CD4-positive, alpha-beta T cell treated with Interleukin-15 for 4 hours (primary cell): Measurements from ENCODE around the gene NID1.
"Not testable (repeated sequence)": the region's sequence is repeated elsewhere in the genome, so short reads cannot be mapped to it uniquely, and the experiment has no call there.

Source experiments
- DNase-seq: peaks from one replicate; pipeline ENCODE4 v3.0.0-alpha.2; 2020; ENCODE audit warnings: low spot score

Gene NID1

DNA sequence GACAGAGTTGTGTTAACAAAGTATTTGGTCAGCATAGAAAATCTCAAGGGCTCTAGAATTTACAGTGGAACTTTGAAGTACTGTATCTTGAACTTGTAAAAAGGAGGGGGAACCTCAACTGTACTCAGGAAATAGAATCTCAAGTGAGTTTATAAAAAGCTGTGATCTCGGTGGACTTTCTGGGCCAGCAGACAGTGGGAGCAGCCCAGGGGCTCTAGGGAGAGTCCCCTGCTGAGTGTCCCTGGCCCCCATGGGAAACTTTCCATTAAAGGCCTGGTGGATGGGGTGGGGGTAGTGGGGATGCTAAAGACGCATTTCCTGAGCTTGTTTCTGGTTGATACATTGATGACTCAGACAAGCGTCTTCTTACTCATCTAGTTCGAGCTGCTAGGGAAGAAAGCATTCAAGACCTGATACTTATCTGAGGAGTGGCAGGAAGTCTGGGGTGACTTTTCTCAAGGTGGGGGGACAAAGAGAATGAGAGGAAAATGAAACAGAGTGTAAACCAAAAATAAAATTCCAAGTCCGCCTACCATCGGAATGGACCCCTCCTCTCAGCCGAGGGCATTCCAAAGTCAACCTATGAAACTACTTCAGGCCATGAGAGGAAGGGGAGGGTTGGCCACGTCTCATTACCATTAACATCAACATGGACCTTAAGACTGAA is 65.5 kb downstream of the NID1 start:
- peak; percentile 89 for DNase-seq

DNA sequence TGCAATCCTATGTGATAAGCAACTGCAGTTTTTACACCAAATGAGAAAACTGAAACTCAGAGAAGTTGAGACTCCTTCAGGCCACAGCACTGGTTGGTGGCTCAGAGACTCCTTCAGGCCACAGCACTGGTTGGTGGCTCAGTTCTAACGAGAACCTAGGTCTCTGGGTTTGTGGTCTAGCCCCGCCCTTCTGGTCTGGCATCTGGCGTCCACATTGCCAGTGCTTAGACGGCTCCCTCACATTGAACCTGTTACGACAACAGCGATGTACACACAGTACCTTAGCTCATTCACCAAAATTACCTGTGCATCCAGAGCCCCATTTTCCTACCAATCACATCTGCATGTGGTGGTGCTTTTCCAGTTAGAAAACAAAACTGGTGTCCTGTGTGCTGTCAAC is 66.1 kb downstream of the NID1 start:
- peak; percentile 70 for DNase-seq

DNA sequence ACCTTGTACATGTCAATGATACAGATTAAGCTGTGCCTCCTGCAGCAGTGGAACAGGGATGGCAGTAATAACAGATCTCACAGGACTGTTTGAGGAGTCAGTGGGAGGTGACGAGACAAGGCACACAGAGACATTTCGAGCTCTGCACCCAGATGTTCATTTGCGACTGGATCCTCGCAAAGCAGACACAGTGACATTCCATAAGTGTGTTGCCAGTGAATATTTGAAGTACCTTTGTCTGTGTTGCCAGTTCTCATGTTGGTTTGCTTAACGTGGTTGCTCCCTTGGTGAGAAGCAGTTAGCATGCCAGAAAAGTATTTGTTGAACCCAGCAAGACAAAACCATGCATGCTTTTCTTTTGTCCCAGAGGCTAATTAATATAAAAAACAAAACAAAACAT is 67.0 kb downstream of the NID1 start:
- no peak for DNase-seq

DNA sequence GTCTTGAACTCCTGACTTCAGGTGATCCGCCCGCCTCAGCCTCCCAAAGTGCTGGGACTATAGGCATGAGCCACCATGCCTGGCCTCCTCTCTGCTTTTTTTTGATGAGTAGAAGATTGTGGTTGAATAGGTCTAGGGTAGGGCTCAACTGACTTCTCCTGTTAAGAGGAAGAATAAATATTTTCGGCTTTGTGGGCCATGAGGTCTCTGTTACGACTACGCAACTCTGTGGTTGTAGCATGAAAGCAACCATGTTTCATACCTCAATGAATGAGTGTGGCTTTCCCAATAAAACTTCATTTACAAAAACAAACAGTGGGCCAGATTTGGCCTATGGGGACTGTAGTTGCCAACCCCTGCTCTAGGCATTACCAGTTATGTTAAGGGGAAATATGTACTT is 67.8 kb downstream of the NID1 start:
- DNase-seq = no peak

DNA sequence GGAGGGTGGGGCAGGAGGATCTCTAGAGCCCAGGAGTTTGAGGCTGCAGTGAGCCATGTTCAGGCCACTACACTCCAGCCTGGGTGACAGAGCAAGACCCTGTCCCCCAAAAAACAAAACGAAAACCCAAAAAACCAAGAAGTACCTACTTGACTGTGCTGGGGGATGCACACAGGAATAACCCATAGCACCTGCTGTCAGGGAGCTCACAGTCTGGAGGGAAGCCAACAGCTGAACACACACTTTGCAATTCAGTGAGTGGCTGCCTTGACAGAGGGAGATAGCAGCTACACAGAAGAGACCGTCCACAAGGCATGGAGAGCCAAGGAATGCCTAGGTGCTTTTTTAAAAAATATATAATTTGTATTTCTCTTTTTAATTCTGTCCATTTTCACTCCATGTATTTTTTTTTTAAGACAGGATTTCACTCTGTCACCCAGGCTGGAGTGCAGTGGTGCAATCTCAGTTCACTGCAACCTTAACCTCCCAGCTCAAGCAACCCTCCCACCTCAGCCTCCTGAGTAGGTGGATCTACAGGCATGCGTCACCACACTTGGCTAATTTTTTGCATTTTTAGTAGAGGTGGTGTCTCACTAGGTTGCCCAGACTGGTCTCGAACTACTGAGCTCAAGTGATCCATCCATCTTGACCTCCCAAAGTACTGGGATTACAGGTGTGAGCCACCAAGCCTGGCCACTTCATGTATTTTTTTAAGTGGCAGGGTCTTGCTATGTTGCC is 68.7 kb downstream of the NID1 start:
- no peak for DNase-seq

DNA sequence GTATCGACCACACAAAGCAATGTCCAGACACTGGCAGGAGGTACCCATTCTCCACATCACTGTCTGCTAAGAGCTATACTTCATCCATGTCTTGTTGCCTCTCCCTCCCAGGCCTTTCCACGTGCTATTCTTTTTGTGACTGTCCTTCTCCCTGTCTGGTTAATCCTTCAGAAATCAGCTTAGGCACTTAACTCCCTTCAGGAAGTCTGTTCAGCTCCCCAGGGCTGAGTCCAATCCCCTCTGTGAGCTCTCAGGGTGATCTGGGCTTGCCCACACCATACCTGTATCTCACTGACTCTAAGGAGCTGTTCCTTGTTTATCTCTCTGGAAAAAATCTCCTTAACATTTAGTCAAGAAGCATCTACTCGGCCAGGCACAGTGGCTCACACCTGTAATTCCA is 69.4 kb downstream of the NID1 start:
- no peak for DNase-seq

DNA sequence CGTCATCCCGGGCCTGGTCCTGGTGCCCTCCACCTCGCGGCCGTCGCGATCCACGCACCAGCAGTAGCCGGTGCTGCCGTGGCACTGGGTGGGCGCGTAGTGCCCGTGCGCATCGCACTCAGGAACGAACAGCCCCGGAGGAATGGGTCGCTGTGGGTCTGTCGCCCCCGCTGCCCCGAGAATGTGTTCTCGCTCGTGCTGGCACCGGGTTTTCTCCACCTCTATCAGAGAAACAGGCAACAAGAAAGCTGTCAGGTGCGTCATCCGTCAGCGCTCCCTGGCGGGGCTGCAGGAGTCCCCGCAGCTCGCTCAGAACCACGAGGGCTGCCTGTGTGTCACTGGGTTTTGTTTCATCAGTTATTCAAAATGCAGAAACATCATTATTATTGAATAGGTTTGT is 71.2 kb downstream of the NID1 start:
- no peak for DNase-seq

DNA sequence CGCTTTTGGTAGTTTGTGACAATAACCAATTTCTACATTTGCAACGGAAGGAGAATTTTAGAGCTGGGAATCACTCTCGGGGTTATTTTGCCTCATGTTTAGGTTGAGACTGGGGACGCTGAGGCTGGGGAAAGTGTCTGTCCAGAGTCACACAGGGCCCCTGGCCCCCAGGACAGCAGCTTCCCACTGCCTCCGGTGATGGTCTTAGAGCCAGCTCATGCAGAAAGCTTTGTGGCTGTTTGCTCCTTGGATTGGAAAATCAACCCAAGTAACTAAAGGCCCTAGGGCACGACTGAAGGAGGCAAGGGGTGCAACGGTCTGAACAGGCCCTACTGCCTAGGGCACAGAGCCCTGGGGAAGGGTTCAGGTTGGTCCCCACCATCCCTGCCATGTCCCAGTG is 72.0 kb downstream of the NID1 start:
- DNase-seq = no peak

DNA sequence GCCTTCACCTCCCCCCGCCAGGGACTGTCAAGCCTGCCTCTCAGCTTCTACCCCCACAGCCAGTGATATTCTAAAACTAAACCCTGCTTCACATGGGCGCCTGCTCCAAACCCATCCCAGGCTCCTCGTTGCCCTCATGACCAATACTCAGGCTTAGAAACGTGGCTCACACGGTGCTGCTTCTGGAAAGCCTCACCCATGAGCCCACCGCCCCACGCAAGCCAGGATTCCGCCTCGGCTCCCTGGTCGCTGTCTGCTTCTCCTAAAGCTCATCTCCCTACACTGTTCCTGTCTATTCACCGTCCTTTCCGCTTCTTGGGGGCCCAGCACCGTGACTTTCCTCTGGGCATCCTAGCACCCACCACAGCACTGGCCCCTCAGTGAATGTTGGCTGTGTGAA is 72.5 kb downstream of the NID1 start:
- no peak for DNase-seq

DNA sequence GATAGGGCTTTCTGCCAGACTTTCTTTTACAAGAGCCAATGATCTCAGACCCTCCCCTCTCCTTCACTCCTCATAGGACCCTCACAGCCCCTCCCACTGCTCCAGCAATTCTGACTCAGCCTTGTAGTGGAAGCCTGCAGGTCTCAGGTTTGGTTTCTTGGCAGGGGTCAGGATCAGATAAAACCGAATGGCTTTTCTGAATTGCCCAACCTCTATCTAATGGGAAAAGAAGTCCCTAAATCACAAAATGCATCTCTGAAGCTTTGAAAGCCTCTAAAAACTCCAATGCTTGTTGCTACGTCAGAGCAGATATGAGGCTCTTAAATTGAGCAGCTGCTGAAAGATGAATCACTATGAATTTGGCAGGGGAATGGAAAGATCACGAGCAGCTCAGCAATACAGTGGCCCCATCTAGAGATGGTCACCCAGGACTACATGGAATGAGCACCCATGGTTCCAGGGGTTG is 74.5 kb downstream of the NID1 start:
- no peak for DNase-seq

DNA sequence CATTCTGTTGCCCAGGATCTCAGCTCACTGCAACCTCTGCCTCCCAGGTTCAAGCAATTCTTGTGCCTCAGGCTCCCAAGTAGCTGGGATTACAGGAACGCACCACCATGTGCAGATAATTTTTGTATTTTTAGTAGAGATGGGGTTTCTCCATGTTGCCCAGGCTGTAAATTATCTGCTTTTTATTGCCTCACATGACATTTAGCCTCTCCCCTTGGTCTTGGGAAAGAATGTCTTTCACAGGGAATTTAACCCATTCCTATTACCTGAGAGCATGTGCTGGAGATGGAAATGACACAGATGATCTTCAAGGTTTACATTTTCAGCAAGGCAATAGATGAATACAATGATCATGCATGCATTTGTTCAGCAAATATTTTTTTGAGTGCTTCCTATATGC is 75.8 kb downstream of the NID1 start:
- no peak for DNase-seq

DNA sequence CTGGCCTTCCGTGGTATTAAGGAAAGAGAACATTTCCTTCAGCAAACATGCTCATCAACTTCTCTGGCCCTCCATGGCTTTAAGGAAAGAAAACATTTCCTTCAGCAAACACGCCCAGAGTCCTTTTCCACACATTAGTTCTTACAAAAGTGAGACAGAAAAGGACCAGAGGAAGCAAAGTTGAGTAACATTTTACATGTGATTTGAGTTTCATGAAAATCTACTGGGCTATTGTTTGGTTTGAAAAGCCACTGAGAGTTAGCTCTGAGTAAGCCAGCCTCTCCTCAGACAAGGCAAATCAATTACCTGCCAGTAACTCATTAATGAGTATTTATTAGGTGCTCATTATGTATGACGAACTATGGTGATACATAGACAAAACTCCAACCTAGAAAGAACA is 78.0 kb downstream of the NID1 start:
- no peak for DNase-seq

DNA sequence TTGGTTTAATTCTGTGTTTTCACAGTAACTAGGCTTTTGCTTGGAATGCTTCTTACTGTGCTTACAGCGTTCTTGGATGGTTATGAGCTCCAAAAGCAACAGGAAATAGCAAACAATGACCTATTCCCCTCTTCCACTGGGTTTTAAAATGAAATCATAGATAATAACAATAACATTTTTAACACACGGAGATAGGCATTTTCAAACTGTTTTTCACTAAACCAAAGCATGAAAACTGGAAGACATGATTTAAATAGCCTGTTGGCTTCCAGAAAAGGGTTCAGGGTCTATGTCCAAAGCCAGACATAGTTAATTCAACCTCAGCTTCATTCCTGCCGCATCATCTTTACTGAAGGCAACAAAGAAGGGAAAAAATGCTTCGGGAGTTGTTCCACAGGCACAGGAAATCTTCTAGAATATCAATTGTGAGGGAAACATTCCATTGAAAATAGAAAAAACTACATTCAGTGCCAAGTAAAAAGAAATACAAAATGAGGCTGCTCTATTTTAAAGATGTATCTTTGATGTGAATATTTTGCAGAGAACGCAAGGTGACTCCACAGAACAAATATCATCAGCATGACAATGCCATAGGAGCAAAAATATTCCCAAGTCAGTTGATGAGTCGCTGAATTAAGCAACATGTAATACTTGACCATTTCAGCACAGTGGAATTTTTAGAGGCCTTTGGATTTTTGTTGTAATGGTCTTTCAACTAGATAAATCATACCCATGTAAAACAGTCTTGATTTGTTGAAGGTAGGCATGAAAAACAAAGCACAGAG is 80.7 kb downstream of the NID1 start:
- no peak for DNase-seq

DNA sequence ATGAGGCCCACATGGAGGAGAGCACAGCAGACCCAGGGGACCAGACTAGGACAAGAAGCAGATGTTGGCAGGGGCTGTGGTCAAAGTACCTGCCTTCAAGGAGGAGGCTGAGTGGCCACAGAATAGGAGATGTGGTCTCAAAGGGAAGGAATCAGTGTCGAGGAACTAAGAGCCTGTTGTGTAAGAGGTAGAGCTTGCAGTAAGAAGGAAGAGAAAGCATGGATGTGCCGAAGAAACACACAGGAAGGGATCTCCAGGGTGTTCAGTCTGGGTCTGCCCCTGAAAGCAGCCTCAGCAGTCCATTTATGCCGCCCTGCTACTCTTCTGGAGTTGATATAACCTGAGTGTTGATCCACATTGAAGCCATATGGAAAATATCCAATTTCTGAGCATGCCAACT is 83.9 kb downstream of the NID1 start:
- DNase-seq = no peak

DNA sequence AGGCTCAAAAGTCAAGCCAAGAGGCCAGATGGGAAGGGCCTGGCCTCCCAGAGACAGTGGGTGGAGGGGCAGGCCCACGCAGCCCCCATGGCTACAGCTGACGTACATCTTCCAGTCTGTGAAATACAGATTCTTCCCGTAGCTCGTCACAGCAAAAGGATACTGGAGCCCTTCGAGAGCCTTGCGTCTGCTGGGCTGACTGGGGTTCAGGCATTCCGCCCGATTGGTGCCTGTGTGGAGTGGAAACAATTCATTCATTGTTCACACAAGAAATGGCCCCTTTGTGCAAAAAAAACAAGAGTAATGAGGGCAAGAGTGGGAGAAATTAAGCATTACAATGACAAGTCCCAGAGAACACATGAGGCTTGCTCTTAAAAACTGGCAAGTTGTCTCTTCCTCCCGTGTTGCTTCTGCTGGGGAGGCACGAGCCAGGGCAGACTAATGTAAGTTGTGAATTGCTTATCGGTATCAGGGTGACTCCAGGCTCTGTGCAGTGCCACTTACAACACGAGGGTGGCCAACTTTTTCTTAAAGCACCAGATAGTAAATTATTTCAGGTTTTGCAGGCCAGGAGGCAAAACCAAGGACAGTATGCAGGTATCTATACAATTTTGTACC is 85.1 kb downstream of the NID1 start:
- no peak for DNase-seq

DNA sequence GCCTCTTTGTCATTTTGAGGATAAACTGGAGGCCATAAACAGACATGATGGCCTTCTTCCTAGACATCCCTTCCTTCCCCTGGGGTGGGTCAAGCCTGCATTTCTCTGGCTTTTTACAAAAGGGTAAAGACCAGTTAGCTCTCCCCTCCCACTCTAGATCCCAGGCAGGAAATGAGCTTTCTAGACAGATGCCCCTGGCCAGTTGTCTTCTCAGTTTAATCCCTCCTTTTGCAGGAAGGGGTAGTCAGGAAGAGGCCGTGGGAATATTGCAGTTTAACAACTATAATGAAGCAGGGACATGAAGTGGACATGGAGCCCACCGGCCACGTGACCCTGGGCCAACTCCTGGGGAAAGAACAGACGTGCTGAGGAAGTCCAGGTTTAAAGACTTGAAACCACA is 85.7 kb downstream of the NID1 start:
- DNase-seq = no peak

DNA sequence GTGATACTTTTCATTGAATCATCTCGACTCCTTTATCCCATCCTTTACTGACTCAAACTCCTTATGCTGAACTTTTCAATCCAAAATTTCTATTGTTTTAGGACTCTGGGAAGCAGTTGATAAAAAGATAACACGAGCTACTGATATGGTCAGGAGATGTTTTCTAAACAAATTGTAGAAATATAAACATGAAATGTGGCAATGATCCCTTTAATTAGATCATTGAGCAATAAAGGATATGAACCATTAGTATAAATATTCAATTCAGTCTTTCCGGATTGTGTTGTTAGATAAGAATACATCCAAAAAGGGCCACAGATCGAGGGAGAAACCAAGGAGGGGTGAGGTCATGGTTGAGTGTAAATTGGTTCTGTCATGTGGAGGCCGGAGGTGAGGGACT is 88.4 kb downstream of the NID1 start:
- DNase-seq = no peak

DNA sequence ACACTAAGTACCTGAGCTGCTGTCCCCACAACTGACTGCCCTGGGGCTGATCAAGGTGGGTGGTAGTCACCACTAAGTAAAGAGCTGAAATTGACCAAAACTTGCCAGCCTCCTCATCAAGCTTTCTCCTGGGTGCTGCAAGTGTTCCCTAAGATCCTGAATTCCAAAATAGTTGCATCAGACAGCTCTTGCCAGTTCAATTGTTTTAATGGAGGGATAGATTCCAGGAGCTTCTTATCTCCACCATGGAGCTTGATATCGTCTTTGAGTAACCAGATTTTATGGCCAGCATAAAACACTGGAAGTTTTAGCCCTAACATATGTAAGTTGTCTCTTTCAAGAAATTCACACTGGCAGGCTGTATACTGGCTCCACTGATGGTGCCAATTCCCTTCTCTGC is 90.3 kb downstream of the NID1 start:
- no peak for DNase-seq

DNA sequence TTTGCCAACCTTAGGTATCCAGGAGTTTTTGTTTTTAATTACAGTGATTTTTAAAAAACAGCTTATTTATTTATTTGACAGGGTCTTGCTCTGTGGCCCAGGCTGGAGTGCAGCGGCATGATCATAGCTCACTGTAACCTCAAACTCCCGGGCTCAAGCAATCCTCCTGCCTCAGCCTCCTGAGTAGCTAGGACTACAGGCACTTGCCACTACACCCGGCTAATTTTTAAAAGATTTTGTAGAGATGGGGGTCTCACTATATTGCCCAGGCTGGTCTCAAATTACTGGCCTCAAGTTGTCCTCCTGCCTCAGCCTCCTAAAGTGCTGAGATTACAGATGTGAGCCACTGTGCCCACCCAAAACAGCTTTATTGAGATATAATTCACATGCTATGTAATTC is 92.2 kb downstream of the NID1 start:
- not testable (repeated sequence) for DNase-seq

DNA sequence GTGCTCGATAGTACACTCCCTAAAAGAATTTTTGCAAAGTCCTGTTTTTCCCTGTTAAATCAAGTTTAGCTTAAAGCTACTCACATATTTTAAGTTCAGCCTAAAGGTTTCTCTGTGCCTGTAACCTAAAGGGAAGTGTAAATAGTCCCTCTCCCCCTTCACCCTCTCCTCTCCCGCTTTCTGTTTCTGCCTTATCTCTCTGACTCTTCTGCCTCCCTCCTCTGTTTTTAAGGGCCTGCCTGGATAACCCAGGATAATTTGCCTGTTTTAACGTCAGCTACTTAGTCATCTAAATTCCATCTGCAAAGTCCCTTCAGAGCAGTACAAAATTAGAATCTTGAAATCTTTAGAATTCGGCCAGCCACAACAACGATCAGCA is 92.6 kb downstream of the NID1 start:
- DNase-seq = no peak

DNA sequence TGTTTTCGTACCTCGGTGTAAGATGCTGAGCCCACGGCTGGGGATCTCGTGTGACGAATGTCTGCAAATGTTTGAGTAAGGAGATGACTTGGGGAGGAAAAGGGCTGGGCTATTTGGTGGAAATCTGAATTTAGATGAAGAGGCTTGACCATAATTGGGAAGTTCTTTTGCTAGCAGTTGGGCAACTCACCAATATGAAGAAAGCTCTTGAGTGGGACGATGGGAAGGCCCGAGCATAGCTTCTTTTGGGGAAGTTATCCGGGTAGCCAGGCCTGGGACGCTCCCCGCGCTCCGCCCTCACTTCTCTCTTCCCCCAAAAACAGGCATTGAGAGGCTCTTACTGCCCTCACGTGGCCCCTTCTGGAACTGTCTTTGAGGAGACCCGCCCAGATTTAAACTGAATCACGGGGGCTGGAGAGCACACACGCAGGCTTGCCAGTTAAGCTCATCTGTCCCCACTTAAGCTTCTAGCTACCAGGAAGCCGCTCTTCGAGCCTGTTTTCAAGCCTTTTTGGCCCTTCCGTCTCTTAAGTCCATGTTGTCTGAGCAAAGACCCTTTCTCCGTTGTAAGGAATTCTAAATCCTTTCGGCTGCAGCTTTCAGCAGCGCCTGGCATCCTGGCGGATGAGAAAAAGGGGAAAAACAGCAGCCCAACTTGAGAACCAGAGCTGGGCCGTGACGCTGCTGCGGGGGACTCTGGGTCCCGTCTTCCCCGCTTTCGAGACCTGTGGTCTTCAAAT is 93.1 kb downstream of the NID1 start:
- peak; percentile 92 for DNase-seq

DNA sequence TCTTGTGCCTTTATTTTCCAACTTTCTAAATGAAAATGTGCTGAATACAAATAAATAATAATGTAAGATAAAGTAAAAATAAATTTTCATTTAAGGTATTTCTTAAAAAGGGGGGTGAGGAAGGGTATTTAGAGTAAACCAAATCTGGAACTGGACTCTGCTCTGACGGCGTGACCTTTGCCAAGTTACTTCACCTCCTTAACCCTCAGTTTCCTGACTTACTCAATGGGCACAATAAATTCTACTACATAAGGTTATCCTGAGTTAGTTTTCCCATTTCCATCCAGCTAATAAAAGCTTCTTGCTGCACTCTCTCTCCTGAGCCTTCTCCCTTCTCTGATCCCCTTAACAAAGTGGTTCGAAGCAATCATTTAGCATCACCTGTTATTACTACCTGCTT is 93.9 kb downstream of the NID1 start:
- no peak for DNase-seq
